K562 (cell line): ENCODE measurements around the gene OSCP1. TPM values are rescaled to one million over a fixed set of nuclear protein-coding genes. Genes with fewer than 3 reads are reported as not detected.
A peak's percentile ranks its signal among the peaks of the same experiment; 100 is the strongest.

ENCODE experiments used
- BRCA1 ChIP-seq, 2 experiments: fragments of 450-650 bp in 1 of 2; sonication (generic) in 1 of 2; formaldehyde crosslinking in 1 of 2; IDR thresholded peaks; 2 replicates each; pipeline versions ENCODE4 v1.5.0 to v1.6.1; 2017 to 2020; ENCODE audit warnings: mild to moderate bottlenecking in 1 of 2, missing genetic modification reagents in 1 of 2
- CREM ChIP-seq: IDR thresholded peaks from 2 replicates; pipeline ENCODE4 v1.6.1; 2014; ENCODE audit warnings: antibody characterized with exemption, low read depth
- ETV5 ChIP-seq: sonication (generic); formaldehyde crosslinking; IDR thresholded peaks from 2 replicates; pipeline ENCODE4 v1.4.0; 2020; ENCODE audit warnings: low read depth, mild to moderate bottlenecking, missing genetic modification reagents
- FIP1L1 ChIP-seq: fragments of 200-400 bp; formaldehyde crosslinking; IDR thresholded peaks from 2 replicates; pipeline ENCODE4 v1.6.1; 2018; ENCODE audit warnings: mild to moderate bottlenecking, low read depth, low read length; ENCODE audit not compliant: poor library complexity, severe bottlenecking
- FOS ChIP-seq: IDR thresholded peaks from 3 replicates; pipeline ENCODE4 v1.6.1; 2011; ENCODE audit not compliant: insufficient read length; ENCODE audit errors: extremely low read depth
- KDM4B ChIP-seq, 2 experiments: fragments of 450-650 bp in 1 of 2; sonication (generic) in 1 of 2; IDR thresholded peaks; 2 replicates each; pipeline ENCODE4 v1.6.1; 2016 to 2017; ENCODE audit warnings: borderline replicate concordance in 2 of 2, antibody characterized with exemption in 1 of 2, low read depth in 1 of 2, mild to moderate bottlenecking in 1 of 2
- NR2C1 ChIP-seq, 2 experiments: fragments of 450-650 bp; IDR thresholded peaks; 2 replicates each; pipeline ENCODE4 v1.6.1; 2017; ENCODE audit warnings: mild to moderate bottlenecking in 2 of 2, antibody characterized with exemption in 1 of 2, inconsistent platforms in 1 of 2, missing compliant biosample characterization in 1 of 2, missing genetic modification characterization in 1 of 2
- PHF8 ChIP-seq: fragments of 200-600 bp; sonication (generic); IDR thresholded peaks from 2 replicates; pipeline ENCODE4 v1.6.1; 2012; ENCODE audit warnings: mixed run types, mild to moderate bottlenecking, inconsistent platforms, low read length, moderate library complexity, borderline replicate concordance
- POLR2A ChIP-seq: fragments of 450-650 bp; conservative IDR thresholded peaks from 2 replicates; pipeline ENCODE4 v1.6.1; 2016
- PTTG1 ChIP-seq: fragments of 450-650 bp; IDR thresholded peaks from 2 replicates; pipeline ENCODE4 v1.6.1; 2016; ENCODE audit warnings: low read depth, mild to moderate bottlenecking, missing genetic modification characterization, missing compliant biosample characterization
- RBBP5 ChIP-seq: fragments of 200-600 bp; sonication (generic); IDR thresholded peaks from 2 replicates; pipeline ENCODE4 v1.6.1; 2012; ENCODE audit warnings: borderline replicate concordance, mild to moderate bottlenecking, low read length, control low read depth, inconsistent platforms; ENCODE audit not compliant: insufficient read depth, poor library complexity, severe bottlenecking
- RBM22 ChIP-seq: fragments of 200-400 bp; formaldehyde crosslinking; IDR thresholded peaks from 2 replicates; pipeline ENCODE4 v1.6.1; 2018; ENCODE audit warnings: low read length, low read depth; ENCODE audit not compliant: poor library complexity, severe bottlenecking
- RFX5 ChIP-seq: IDR thresholded peaks from 2 replicates; pipeline ENCODE4 v1.6.1; 2011; ENCODE audit warnings: low read depth, mild to moderate bottlenecking, improper control_type of control experiment, low read length
- SIN3B ChIP-seq: fragments of 450-650 bp; IDR thresholded peaks from 2 replicates; pipeline ENCODE4 v1.6.1; 2017; ENCODE audit warnings: low read depth, mild to moderate bottlenecking, moderate library complexity
- SP1 ChIP-seq: sonication (generic); formaldehyde crosslinking; IDR thresholded peaks from 2 replicates; pipeline ENCODE4 v1.8.1; 2022; ENCODE audit warnings: mild to moderate bottlenecking, missing genetic modification reagents
- TAF1 ChIP-seq: IDR thresholded peaks from 2 replicates; pipeline ENCODE4 v1.6.1; 2011; ENCODE audit warnings: mild to moderate bottlenecking, low read length, moderate library complexity; ENCODE audit not compliant: insufficient read depth, control insufficient read depth, severe bottlenecking; ENCODE audit errors: extremely low read depth
- YY1 ChIP-seq, 3 experiments: IDR thresholded peaks; 2 replicates each; pipeline ENCODE4 v1.6.1; 2011; ENCODE audit warnings: low read length in 2 of 3, mild to moderate bottlenecking in 2 of 3, moderate library complexity in 2 of 3, borderline replicate concordance in 1 of 3, control low read depth in 1 of 3, low read depth in 1 of 3; ENCODE audit not compliant: insufficient read depth in 3 of 3, insufficient replicate concordance in 2 of 3, control insufficient read depth in 1 of 3, insufficient read length in 1 of 3; ENCODE audit errors: extremely low read depth in 1 of 3
- ZFP1 ChIP-seq: fragments of 450-650 bp; formaldehyde crosslinking; IDR thresholded peaks from 2 replicates; pipeline ENCODE4 v1.4.0; 2020; ENCODE audit warnings: mild to moderate bottlenecking, mixed read lengths
- ZNF695 ChIP-seq: fragments of 450-650 bp; formaldehyde crosslinking; IDR thresholded peaks from 2 replicates; pipeline ENCODE4 v1.4.0; 2020; ENCODE audit warnings: mild to moderate bottlenecking, moderate library complexity
- polyA plus RNA-seq, 8 experiments: library from polyadenylated mRNA; depleted of rRNA in 4 of 8; stranded (reverse) in 5 of 8; unstranded in 3 of 8; fragments of >200 nt; fragmentation: Nextera tagmentation in 2 of 8; fragmentation: Illumina TruSeq in 1 of 8; extraction: Ambion mirVana in 2 of 8; extraction: Trizol in 1 of 8; gene quantifications; 2 replicates each; pipeline versions ENCODE4 v1.2.1 to v1.2.3, GENCODE V29; 2011 to 2014; ENCODE audit warnings: inconsistent platforms in 1 of 8, missing spikeins in 1 of 8
- total RNA-seq, 7 experiments: library from RNA; depleted of rRNA in 6 of 7; stranded (reverse); fragments of >200 nt in 6 of 7; fragmentation: Illumina TruSeq in 2 of 7; extraction: Trizol in 2 of 7; gene quantifications; 2 replicates each; pipeline versions ENCODE4 v1.2.1 to v1.2.3, GENCODE V29; 2011 to 2021; ENCODE audit warnings: low replicate concordance in 1 of 7
- TF ChIP-seq, protein P1 (sequence below), 2 experiments: IDR thresholded peaks; 2 replicates each; pipeline ENCODE4 v1.6.1; 2011; ENCODE audit warnings: borderline replicate concordance in 1 of 2, control low read depth in 1 of 2, low read depth in 1 of 2, low read length in 1 of 2, mild to moderate bottlenecking in 1 of 2, mixed read lengths in 1 of 2, moderate library complexity in 1 of 2; ENCODE audit not compliant: insufficient read depth in 1 of 2, insufficient read length in 1 of 2, poor library complexity in 1 of 2, severe bottlenecking in 1 of 2; ENCODE audit errors: extremely low read depth in 1 of 2
- TF ChIP-seq, protein P2 (sequence below): fragments of 250-450 bp; sonication (Bioruptor Pico); IDR thresholded peaks from 2 replicates; pipeline ENCODE4 v1.4.0; 2020; ENCODE audit warnings: mild to moderate bottlenecking
- TF ChIP-seq, protein P3 (sequence below): fragments of 450-650 bp; IDR thresholded peaks from 2 replicates; pipeline ENCODE4 v1.6.1; 2016

The OSCP1 gene
- total and polyA plus RNA-seq, 9 of the 15 experiments (the other 6 are each of a cell fraction or from before 2014, with no cell fraction given): 0.15 to 0.40 (median 0.33) TPM; not detected in 5

DNA sequence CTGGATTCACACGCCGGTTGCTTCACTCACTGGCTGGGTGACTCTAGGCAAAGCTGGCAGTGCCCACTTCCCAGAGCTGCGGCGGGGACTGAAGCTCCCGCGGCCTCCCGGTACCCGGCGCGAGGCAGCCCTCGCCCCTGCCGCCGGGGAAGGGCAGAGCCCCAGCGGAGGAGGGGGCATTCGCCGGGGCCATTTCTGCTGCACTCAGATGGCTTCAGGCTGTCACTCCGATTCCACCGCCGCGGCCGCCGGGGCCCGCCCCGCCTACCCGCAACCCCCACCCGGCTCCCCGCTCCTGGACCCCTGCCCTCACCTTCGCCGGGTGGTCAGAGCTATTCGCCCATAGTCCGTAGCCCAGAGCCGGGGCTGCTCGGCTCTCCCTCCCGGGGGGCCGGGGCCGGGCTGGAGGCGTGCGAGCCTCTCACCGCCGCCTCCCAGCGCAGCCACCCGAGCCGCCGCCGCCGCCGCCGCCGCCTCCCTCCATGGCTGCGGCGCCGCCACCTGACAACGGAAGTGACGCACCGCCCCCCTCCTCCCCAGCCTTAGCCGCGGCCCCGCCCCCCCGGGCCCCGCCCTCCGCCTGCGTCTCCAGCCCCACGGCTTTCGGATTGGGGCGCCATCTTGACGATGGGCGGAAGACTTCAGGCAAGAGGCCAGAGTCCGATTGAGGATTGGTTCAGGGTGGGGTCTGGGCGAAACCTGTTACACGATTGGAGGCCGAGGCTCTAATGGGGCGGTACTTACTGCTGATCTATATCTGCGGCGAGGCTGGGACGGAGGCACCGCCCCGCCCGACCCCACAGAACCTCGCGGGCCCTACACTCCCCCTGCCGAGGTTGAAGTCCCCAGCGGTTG is 64.6 kb downstream of the OSCP1 start, which contains the start of gene STK40 (continued):
- TF ChIP-seq, protein P1, sequence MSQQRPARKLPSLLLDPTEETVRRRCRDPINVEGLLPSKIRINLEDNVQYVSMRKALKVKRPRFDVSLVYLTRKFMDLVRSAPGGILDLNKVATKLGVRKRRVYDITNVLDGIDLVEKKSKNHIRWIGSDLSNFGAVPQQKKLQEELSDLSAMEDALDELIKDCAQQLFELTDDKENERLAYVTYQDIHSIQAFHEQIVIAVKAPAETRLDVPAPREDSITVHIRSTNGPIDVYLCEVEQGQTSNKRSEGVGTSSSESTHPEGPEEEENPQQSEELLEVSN (IDR thresholded peaks at IDR 0.05; ENCODE audit: borderline replicate concordance in 1 of 2, extremely low read depth in 1 of 2, insufficient read depth in 1 of 2, insufficient read length in 1 of 2, low read depth in 1 of 2, low read length in 1 of 2, poor library complexity in 1 of 2, severe bottlenecking in 1 of 2): no peak
- TF ChIP-seq BRCA1 (IDR thresholded peaks at IDR 0.05) (no peak), BRCA1 (CRISPR knock-in tag; IDR thresholded peaks at IDR 0.05) (no peak), ZNF695 (CRISPR knock-in tag) (no peak), CREM (peak; percentile 91), SP1 (CRISPR knock-in tag) (peak; percentile 82), YY1 (IDR thresholded peaks at IDR 0.05; ENCODE audit: borderline replicate concordance in 1 of 3, control insufficient read depth in 1 of 3, extremely low read depth in 1 of 3, insufficient read depth in 3 of 3, insufficient read length in 1 of 3, insufficient replicate concordance in 2 of 3, low read depth in 1 of 3, low read length in 2 of 3) (peak; percentile 94 to 99 (median 98)), ETV5 (no peak; the same call in 1 of the 2 replicates), NR2C1 (IDR thresholded peaks at IDR 0.05) (peak; percentile 81), NR2C1 (tag; IDR thresholded peaks at IDR 0.05) (peak; percentile 81), RFX5 (no peak), PHF8 (peak; percentile 54; the same call in 1 of the 2 replicates), TAF1 (peak; percentile 74), RBBP5 (peak; percentile 59), FOS (peak; percentile 97), KDM4B (IDR thresholded peaks at IDR 0.05; ENCODE audit: borderline replicate concordance in 2 of 2, low read depth in 1 of 2) (no peak; a peak in 1 of 4 replicates), ZFP1 (CRISPR knock-in tag) (no peak), PTTG1 (tag) (no peak), RBM22 (peak; percentile 52), FIP1L1 (peak; percentile 46), POLR2A (no peak), SIN3B (peak; percentile 72)
- TF ChIP-seq, protein P2, sequence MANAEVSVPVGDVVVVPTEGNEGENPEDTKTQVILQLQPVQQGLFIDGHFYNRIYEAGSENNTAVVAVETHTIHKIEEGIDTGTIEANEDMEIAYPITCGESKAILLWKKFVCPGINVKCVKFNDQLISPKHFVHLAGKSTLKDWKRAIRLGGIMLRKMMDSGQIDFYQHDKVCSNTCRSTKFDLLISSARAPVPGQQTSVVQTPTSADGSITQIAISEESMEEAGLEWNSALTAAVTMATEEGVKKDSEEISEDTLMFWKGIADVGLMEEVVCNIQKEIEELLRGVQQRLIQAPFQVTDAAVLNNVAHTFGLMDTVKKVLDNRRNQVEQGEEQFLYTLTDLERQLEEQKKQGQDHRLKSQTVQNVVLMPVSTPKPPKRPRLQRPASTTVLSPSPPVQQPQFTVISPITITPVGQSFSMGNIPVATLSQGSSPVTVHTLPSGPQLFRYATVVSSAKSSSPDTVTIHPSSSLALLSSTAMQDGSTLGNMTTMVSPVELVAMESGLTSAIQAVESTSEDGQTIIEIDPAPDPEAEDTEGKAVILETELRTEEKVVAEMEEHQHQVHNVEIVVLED (CRISPR knock-in tag): peak; percentile 21; the same call in 1 of the 2 replicates
- TF ChIP-seq, protein P3, sequence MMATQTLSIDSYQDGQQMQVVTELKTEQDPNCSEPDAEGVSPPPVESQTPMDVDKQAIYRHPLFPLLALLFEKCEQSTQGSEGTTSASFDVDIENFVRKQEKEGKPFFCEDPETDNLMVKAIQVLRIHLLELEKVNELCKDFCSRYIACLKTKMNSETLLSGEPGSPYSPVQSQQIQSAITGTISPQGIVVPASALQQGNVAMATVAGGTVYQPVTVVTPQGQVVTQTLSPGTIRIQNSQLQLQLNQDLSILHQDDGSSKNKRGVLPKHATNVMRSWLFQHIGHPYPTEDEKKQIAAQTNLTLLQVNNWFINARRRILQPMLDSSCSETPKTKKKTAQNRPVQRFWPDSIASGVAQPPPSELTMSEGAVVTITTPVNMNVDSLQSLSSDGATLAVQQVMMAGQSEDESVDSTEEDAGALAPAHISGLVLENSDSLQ: peak; percentile 81
